ENCODE measurements around the gene DUSP22.

DUSP22 gene

DNA sequence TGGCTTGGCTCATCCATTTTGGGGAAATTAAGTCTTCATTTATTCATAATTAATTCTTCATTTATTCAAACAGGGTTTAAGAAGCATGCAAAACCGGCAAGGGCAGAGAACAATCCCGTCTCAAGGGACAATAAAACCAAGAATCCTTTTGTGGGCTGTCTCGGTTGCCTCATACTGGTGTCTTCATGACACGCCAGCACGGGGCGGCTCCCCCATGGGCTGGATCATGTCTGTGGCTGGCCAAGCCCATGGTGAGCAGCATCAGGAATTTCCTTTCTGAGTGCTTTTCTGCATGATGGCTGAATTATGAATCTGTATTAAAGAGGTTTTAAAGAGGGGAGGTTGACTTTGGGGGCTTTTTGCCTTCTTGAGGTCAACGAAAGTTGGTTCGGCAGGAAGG lies 38.3 kb upstream of the DUSP22 start:
- no peak for DNase-seq (ENCODE audit: low read depth)
- in situ Hi-C loops (cut with HindIII; ENCODE audit: low sequenced_read_pairs) = no loop called here
- TF ChIP-seq, protein P1, sequence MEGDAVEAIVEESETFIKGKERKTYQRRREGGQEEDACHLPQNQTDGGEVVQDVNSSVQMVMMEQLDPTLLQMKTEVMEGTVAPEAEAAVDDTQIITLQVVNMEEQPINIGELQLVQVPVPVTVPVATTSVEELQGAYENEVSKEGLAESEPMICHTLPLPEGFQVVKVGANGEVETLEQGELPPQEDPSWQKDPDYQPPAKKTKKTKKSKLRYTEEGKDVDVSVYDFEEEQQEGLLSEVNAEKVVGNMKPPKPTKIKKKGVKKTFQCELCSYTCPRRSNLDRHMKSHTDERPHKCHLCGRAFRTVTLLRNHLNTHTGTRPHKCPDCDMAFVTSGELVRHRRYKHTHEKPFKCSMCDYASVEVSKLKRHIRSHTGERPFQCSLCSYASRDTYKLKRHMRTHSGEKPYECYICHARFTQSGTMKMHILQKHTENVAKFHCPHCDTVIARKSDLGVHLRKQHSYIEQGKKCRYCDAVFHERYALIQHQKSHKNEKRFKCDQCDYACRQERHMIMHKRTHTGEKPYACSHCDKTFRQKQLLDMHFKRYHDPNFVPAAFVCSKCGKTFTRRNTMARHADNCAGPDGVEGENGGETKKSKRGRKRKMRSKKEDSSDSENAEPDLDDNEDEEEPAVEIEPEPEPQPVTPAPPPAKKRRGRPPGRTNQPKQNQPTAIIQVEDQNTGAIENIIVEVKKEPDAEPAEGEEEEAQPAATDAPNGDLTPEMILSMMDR (IDR thresholded peaks at IDR 0.05; ENCODE audit: low read depth, low read length, missing control alignments) = no peak
- no peak overlapping the region for H3K4me3 ChIP-seq (ENCODE audit: low read depth, low read length)

DNA sequence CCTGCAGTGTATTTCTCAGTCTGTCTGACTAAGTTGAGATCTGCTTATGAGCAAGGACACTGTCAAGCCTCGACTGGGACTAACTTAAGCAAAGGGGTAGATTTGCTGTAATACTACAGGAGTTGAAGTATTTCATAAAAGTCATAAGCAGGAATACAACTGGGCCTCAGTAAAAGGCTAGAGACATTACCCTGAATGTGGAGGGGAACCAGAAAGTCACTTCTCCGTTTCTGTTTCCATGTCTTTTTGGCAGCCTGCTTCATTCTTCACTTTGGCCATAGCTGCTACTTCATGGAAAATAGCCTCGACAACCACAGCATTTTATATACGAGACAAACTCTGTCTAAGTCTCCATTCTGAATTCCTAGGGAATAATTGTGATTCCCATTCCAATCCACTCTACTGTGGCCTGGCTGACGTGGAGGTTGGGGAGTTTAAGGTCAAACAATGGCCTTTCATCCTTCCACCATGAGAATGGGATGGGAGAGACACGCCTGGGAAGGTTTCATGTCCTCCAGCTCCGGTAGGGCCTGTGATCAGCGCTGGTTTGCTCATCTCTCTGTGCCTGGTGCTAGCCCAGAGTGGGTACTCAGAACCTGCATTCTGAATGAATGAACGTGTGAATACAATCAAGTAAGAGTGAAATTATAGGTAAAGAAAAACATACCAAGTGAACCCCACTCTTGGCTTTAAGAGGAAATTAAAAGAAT lies 37.1 kb upstream of the DUSP22 start:
- in situ Hi-C loops (cut with HindIII; ENCODE audit: low sequenced_read_pairs) = no loop called here
- H3K4me3 ChIP-seq (ENCODE audit: low read depth, low read length) = no peak overlapping the region
- TF ChIP-seq, protein P1 (IDR thresholded peaks at IDR 0.05; ENCODE audit: low read depth, low read length, missing control alignments) = no peak
- no peak for DNase-seq (ENCODE audit: low read depth)

DNA sequence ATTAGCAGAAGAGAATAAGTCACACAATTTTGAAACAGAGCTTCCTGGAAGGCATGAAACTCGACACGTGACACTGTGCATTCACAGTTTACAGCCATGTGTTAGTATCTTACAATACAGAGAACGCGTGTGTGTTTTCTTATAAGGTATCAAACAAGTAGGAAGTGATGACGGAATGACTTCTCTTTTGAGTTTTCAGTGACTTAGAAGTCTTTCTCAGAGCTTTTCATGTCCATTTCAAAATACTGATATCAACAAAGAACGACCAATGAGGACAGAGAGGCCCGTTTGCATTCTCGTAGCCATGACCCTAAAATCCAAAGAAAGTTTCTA lies 36.6 kb upstream of the DUSP22 start:
- in situ Hi-C loops (cut with HindIII; ENCODE audit: low sequenced_read_pairs) = no loop called here
- TF ChIP-seq, protein P1 (IDR thresholded peaks at IDR 0.05; ENCODE audit: low read depth, low read length, missing control alignments) = no peak
- DNase-seq (ENCODE audit: low read depth) = no peak
- H3K4me3 ChIP-seq (ENCODE audit: low read depth, low read length) = no peak overlapping the region

DNA sequence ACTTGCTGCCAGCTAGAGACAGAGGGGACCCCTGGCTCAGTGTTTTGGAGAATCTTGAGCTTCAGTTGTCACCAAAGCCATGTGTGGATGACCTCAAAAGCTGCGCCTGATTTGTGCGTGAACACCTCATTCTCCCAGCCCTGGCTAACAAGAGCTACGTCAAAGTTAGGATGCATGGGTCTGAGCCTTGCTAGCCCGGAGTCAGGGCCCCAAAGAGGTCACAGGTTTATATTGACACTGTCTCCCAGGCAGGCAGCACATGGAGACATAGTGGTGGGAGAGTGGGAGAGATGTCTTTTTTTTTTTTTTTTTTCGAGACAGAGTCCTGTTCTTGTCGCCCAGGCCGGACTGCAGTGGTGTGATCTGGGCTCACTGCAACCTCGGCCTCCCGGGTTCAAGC lies 36.1 kb upstream of the DUSP22 start:
- in situ Hi-C loops (cut with HindIII; ENCODE audit: low sequenced_read_pairs) = no loop called here
- TF ChIP-seq, protein P1 (IDR thresholded peaks at IDR 0.05; ENCODE audit: low read depth, low read length, missing control alignments) = no peak
- no peak for DNase-seq (ENCODE audit: low read depth)
- H3K4me3 ChIP-seq (ENCODE audit: low read depth, low read length) = no peak overlapping the region

DNA sequence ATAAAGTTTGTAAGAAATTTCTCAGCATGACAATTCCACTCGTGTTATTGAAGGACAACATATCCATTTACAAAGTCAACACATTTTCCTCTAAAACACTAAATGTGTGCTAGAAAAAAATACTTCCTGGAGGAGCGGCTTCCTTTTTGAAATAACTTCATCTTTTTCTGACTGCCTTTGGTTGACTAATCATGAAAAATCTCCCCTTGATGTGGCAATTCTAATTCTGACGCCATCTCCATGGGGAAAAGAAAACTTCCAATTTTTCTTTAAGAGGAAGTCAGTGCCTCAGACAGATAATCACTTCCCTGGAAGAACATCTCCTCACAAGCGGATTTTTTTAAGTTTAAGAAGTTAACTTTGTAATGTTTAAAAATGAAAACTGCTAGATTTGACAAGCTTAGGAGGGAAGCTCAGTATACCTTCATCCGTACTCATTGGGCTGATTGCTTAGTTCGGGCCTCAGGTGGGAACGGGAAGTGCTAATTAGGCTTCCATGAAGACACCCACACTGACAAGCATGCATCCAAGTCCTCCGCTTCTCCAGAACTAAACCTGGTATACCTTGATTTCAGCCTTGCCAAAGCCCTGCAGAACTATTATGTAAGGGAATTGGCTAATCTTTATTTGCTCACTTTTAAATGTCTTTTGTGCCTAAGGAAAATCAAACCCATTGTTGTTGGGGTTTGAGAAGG lies 35.1 kb upstream of the DUSP22 start:
- no peak for DNase-seq (ENCODE audit: low read depth)
- in situ Hi-C loops (cut with HindIII; ENCODE audit: low sequenced_read_pairs) = no loop called here
- no peak overlapping the region for H3K4me3 ChIP-seq (ENCODE audit: low read depth, low read length)
- TF ChIP-seq, protein P1 (IDR thresholded peaks at IDR 0.05; ENCODE audit: low read depth, low read length, missing control alignments) = no peak

DNA sequence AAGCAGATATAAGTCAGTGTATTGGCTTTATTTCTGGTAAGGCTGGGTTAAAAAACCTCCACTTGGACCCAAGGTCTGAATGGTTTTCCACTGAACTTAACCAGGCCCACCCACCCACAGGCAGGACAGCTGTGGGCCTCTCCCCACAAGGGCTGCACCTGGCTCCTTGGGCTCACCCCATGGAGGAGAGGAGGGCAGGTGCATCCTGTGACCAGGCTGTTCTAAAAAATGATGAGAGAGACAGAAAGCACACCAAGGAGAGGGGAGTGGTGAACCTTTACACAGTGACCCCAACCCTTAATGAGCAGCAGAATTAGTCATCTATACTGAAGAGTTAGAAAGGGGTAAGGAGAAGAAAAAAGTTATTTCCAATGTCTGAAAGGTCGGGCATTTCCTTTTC lies 34.5 kb upstream of the DUSP22 start:
- in situ Hi-C loops (cut with HindIII; ENCODE audit: low sequenced_read_pairs) = no loop called here
- TF ChIP-seq, protein P1 (IDR thresholded peaks at IDR 0.05; ENCODE audit: low read depth, low read length, missing control alignments) = no peak
- no peak for DNase-seq (ENCODE audit: low read depth)

More for the DNA sequence above, 34.5 kb upstream of the DUSP22 start:
- H3K4me3 ChIP-seq (ENCODE audit: low read depth, low read length) = no peak overlapping the region
